LoVo (cell line): Measurements from ENCODE around the gene CPED1.
"Not testable (repeated sequence)": the region's sequence is repeated elsewhere in the genome, so short reads cannot be mapped to it uniquely, and the experiment has no call there.

ENCODE experiments used
- DNase-seq: peaks from one replicate; pipeline ENCODE4 v3.0.0-alpha.2; 2016; ENCODE audit warnings: low spot score

The CPED1 gene

DNA sequence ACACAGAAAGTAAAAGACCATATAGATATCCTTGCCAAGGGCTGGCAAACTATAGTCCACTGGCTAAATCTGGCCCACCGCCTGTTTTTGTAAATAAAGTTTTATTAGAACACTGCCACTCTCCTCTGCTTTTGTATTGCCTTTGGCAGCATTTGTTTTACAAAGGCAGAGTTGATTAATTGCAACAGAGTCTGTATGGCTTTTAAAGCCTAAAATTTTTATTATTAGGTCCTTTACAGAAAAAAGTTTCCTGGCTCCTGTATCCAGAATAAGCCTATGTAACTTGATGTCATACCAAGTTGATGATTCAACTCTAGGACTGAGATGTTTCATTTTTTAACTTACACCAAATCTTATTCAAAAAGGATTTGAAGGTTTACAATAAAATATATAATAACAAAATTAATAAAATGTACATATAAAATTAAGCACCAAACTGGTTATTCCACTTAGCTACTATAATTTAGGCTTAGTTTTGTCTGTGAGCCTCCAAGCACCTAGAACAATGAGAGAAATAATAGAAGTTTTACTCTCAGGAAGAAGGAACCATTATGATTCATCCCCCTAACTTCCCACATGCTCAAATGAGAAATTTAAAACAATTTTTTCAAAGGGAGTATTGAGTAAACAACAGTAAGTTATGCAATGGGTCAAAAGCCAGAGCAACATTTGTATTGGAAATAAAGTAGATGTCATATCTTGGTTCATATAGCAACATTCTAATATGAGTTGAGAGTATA, 31.9 kb downstream of the CPED1 start:
- no peak for DNase-seq

DNA sequence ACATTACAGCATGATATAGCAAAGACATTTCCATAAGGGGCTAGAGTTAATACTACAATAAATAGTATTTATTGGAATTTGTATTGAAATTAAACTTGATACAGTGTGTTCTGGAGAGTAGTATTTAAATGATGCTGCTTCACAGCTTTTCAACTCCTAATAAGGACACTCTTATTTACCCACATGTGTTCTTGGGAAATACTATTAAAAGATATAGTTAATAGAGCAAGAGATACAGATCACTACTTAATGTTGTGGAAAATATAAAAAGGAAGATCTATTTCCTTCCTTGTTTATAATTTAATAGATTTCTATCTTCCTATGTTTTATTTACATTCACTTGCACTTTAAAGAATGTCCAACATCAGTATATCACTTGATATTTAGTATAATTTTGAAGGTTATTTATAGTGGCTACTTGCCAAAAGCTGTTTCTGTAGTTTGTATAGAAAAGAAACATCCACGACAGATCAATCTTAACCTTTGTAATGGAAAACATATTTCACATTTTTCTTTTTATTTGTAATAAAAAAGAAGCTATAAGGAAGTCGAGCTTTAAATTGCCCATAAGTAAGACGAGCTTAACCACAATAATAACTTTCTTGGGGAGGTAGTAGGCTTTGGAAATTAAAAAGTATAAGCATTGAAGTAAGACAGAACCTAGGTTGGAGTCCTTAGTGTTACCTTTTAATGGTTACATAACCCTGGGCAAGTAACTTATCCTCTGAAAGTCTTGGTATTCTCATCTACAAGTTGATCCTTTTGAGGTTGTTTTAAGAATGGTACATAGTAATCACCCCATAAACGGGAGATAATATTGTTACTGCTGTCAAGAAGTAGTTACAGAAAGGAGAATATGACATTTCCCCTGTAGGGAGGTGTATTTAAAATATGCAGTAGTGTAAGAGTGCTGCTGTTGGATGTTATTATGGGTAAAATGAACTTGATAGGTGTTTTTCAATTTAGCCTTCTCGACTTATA, 32.8 kb downstream of the CPED1 start:
- DNase-seq = peak; percentile 14

DNA sequence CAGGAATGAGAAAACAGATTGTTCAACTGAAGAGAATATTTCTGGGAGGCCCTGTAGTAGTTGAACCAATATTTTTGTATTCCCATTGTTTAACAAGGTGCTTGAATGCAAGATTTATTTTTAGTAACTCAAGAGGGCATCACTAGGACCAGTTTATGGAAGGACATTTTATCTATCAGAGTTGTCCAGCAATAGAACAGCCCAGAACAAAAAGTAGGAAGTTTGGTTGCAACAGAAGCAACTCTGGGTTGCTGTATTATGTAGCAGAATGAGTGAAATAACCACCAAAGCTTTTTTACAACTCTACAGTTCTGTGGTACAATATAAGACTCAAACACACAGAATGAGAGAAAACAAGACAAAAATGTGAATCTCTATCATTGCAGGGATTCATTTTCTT, 34.7 kb downstream of the CPED1 start:
- DNase-seq = no peak

DNA sequence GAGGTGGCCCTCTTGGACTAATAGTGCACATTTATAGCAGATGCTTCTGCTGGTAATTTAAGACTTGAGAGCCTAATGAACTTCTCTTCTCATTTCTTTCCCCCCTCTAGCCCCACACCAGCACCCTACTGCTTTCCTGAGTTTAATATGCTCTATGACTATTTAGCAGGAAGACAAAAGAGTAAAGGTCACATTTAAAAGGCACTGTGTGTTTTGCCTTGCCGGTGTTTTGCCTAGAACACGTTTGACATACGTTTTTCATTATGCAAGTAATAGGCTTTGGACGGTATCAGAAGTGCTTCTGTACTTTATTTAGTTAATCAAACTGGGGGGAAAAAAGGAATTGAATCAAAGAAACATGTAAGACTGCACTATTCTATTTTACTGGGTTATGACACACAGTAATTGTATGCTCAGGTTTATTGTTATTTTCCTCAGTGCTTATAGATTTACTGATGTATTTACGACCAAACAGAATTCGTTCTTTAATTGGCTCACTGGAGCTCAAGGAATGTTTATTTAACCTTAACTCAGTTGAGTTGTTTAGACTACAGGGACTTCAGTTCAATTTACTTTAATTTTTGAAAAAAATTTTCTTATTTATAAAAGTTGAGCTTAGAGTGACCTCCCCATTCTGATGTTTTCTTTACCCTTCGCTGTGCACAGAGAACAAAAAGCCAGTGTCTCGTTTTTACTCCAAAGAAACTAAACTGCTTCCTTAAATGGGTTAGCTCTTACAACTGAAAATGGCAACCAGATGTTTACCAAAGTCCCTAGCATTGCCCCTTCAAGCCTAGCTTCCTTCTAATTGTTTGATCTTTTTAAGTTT, 35.4 kb downstream of the CPED1 start:
- peak; percentile 38 for DNase-seq

DNA sequence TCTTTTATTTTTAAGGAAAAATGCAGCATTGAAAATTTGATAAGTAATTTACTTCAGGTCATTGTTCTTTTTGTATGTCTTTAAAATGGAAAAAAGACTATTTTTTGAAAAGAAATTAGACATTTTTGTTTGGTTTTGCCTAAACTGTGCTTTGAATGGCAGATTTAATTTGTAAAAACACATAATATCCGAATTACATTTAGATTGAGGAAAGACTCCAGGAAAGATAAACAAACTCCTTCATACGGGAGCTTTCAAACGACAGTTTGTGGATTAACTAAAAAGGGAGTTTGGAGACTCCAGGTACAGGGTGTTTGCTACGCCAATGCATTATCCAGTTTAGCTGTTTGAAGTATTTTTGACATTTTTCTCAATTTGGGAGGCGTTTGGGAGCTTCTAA, 36.1 kb downstream of the CPED1 start:
- DNase-seq = no peak

DNA sequence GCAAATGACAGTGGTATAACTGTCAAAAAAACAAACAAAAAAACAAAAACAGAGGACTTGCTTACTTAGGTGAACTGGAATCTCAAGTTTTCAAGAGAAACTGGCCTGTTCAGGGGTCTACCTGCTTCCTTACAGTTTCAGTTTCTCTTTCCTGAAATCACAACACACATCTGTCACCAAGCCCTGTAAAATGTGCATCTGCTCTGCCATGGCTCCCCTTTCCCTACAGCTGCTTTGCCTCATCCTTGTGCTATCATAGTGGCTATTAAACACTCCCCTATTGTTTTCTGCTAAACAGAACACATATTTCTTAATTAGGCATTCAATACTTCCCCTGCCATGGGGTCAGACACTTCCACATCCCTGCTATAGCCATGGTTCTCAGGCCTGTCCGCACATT, 37.6 kb downstream of the CPED1 start:
- no peak for DNase-seq

DNA sequence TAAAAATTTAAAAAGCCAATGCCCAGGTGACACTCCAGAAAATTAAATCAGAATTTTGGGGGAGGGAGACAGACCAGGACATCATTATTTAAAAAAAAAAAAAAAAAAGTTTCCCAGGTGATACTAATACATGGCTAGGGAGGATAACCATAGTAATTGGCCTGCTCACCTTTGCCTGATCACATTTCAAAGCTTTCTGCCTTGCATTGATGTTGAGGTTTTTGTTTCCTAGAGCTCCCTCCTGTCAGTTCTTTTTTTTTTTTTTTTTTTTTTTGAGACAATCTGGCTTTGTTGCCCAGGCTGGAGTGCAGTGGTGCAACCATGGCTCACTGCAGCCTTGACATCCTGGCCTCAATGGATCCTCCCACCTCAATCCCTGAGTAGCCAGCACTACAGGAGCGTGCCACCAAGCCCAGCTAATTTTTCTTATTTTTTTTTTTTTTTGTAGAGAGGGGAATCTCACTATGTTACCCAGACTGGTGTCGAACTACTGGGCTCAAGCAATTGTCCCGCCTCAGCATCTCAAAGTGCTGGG, 38.1 kb downstream of the CPED1 start:
- DNase-seq = no peak

DNA sequence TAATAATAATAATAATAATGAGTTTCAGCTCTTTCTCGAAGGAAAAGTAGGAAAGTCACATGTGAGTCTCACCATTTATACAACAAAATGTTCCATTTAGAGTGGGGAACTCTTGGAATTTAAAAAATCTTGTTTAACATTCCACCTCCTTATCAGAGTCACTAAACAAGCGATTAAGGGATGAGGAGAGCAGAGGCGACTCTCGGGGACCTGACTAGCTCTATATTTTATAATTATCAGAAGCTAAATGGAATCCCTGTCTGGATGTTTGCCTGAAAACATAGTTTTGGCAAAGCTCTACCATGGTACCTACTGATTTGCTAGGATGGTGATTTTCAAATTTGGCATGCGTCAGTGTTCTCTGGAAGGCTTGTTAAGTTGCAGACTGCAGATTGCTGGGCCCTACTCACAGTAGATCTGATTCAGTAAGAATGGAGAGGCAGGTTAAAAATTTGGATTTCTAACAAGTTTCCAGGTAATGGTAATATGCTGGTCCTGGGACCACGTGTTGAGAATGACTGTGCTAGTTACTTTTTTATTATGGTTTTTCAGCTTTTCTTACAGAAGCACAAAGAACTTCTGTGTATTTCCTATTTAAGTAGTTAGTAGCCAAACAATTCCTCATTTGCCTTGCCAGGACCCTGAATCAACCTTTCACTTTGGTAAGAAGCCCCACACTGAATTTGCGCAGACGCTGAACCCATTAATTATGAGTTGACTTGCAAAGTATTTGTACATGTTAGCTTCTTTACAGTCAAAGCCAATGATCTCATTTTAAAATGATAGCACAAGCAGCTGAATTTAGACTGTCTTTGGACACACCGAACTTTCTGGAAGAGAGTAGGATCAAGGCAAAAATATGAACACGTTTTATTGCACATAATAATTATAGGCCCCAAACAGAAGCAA, 39.5 kb downstream of the CPED1 start:
- DNase-seq = no peak

DNA sequence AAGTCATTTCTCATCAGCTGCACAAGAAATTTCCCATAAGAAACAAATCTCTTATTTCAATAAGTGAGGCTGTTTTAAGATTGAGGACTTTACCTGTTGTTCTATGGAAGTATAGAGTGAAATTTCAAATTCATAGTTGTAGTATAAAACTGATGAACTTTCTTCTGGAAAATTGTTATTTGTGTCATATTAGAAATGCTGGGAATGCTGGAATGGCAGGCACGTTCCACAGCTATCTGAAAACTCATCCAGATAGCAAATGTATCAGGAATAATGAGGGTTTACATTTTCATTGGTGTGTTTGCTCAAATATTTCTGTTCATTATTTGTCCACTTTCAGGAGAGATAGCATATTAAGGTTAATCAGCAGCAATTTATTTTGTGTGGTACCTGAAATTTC, 40.8 kb downstream of the CPED1 start:
- no peak for DNase-seq

DNA sequence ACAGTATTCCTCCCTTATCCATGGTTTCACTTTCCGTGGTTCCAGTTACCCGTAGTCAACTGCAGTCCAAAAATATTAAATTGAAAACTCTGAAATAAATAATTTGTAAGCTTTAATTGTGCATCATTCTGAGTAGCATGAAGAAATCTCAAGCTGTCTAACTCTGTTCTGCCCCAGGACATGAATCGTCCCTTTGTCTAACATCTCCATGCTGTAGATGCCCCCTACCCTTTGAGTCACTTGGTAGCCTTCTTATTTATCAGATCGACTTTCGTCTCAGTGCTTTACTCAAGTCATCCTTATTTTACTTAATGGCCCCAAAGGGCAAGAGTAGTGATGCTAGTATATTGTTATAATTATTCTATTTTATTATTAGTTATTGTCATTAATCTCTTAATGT, 41.8 kb downstream of the CPED1 start:
- no peak for DNase-seq

DNA sequence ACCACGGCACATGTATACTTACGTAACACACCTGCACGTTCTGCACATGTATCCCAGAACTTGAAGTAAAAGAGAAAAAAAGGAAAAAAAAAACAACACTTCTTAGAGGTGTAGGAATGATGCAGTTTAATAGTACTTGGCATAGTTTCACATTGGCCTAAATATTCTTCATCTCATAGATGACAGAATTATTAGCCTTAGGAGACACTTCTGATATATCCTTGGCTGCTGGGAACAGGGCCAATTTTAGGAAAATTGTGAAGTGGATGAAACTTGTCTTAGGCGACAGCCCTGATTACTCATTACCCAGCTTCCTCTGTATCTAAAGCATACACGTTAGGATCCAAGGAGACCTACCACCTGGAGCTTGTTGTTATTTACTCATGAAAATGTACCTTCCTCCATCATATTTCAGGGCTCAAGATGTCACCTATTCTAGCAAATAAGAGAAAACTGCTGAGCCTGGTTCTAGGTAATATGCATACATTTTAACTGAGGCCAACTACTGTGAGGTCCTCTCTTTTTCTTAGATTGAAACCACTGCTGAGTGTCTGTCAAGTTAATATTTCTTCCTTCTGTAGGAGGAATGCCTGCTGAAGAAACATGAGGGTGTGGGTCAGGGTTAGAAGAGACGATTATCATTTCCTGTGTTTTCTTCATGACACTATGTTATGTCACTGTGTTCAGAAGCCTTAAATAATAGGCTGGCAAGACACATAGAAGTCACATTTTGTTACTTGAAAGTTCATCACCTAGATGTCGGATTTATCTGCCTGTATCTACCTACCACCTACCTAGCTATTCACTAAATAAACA, 44.3 kb downstream of the CPED1 start:
- no peak for DNase-seq

DNA sequence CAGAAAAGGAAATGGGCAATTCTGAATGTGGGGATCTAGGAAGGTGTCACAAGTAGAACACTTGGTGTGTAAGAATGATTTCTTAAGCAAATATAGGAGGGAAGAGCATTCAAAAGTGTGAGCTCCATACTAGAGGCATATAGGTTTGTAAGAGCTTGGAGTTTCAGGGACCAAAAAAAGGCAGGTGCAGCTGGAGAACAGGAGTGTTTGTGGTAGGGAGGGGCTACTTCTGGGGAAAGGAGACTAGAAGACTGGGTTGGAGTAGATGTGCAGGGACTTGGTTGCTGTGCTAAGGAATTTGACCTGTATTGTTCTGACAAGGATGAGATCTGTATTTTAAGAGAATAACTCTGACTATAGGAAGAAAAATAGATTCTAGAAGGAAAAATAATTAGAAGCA, 46.4 kb downstream of the CPED1 start:
- no peak for DNase-seq

DNA sequence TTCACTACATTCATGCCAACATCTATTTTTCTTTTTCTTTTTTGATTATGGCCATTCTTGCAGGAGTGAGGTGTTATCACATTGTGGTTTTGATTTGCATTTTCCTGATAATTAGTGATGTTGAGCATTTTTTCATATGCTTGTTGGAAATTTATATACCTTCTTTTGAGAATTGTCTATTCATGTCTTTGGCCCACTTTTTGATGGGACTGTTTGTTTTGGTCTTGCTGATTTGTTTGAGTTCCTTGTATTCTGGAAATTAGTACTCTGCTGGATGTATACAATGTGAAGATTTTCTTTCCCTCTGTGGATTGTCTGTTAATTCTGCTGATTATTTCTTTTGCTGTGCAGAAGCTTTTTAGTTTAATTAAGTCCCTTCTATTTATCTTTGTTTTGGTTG, 48.3 kb downstream of the CPED1 start:
- DNase-seq = not testable (repeated sequence)

DNA sequence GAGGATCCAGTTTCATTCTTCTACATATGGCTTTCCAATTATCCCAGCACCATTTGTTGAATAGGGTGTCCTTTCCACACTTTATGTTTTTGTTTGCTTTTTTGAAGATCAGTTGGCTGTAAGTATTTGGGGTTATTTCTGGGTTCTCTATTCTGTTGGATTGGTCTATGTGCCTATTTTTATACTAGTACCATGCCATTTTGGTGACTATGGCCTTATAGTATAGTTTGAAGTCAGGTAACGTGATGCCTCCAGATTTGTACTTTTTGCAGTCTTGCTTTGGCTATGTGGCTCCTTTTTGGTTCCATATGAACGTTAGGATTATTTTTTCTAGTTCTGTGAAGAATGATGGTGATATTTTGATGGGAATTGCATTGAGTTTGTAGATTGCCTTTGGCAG, 48.8 kb downstream of the CPED1 start:
- not testable (repeated sequence) for DNase-seq

DNA sequence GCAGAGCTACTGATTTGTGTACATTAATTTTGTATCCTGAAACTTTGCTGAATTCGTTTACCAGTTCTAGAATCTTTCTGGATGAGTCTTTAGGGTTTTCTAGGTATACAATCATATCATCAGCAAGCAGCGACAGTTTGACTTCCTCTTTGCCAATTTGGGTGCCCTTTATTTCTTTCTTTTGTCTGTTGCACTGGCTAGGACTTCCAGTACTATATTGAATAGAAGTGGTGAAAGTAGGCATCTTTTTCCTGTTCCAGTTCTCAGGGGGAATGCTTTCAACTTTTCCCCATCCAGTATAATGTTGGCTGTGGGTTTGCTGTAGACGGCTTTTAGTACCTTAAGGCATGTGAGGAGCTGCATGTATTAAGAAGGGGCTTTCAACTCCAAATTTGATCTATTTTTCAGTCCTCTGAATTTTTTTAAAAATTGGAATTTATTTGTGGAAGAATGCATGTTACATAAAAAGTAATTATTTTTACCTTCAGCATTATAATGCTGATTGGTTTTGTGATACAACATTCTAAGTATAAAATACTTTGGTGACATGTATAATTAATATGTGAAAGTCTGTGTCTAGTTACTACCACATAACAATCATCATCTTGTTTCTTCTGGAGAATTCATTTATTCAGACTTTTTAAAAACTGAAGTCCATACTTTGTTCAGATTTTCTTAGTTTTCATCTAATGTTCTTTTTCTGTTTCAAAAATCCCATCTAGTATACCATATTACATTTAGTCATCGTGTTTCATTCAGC, 49.6 kb downstream of the CPED1 start:
- no peak for DNase-seq

DNA sequence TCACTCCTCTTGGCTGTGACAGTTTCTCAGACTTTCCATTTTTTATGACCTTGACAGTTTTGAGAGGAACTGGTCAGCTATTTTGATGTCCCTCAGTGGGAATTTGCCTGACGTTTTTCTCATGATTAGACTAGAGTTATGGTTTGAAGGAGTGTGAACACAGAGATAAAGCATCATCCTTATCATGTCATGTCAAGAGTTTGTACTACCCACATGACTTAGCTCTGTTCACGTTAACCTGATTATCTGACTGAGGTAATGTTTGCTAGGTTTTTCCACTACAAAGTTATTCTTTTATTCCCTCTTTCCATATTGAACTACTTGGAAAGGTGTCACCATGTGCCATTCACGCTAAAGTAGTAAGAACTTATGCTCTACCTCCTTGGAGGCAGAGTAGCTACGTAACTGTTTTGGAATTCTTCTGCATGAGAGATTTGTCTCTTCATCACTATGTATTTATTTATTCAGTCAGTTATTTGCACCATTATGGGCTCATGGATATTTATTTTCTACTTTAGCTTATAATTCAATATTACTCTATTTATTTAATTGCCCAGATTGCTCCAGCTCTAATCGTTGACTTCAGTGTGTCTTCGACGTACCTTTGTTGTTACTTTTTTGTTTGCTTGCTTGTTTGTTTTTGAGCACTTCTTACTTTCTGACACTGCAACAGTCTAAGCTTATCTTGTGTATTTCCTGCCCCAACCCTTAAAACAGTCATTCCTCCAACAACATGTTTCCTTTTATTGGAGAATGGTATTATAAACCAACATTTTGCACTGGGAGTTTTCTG, 50.4 kb downstream of the CPED1 start:
- DNase-seq = no peak

DNA sequence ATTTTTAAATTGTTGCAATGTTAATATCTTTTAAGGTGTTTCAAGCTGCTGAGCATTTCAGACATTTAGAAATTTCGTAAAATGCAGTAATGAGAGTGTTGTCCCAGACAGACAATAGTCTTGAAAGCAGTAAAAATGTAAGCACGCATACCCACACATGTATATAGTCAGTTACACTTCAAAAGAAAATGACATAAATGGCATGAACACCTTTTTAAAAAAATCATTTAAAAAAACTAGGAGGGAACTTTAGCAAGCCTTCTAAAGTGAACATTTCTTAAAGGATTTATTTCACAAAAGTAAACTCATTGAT, 51.0 kb downstream of the CPED1 start:
- no peak for DNase-seq

DNA sequence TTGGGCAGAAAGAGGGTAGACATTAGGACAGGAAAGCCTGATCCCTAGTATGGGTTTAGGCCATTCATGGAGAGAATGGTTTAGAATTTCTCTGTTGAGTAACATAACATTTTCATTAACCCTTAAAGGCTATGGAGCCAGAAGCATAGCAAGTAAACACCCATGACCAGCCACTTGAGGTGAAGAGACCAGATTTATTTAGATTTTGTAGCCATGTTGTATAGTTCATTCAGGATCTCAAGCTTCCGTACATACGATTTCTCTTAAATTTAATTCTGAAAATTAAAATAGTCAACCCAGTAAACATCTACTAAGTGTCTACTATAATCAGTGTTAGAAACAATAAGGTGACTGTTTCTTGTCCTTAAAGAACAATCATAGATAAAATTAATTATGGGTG, 51.5 kb downstream of the CPED1 start:
- no peak for DNase-seq
